A549 treated with DMSO at 1 μM for 4 hours (cell line): ENCODE results near the gene RGL4. TPM values are rescaled to one million over a fixed set of nuclear protein-coding genes. Genes with fewer than 3 reads are reported as not detected.

Experiments used
- total RNA-seq: library from RNA; stranded (reverse); fragments of 200-300 nt; extraction: Qiagen RNA extraction; gene quantifications from 5 replicates; pipeline ENCODE4 v1.2.3, GENCODE V29; 2022; ENCODE audit warnings: low read depth

RGL4 gene
- 0.04 TPM in 1 of 5 replicates, not detected in the others for total RNA-seq

DNA sequence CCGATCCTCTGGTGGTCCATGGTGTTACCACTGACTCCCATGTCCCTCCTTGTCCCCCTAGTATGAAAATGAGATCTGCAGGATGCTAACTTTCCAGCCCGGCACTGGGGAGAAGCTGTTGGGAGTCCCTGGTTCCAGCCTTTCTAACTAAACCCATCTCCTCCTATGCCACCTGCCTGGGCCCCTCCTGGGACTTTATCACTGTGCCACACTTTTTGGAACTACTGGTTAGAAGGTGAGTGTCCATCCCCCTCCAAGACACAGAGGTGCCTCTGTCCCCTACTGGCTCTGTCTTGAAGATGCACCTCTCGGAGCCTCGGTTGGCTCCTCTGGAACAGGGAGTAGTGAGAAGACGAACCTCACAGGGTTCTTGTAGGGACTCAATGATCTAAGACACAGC lies at the start of gene RGL4:
TSS of gene RGL4 (plus strand) at position 301 of the 400 bp plus-strand sequence. CDS start 1,018 bp downstream, outside the sequence.

Other genes starting within 250 kb of the RGL4 start
- not detected in 5 replicates for gene IGLL1, start 110.7 kb upstream of the RGL4 start, total RNA-seq
- gene DRICH1, start 58.7 kb upstream of the RGL4 start, total RNA-seq = 0.09 to 0.26 TPM (median 0.13 TPM) in 4 of 5 replicates, not detected in the other
- 0.99 to 1.3 TPM (median 1.2 TPM) in 5 replicates for gene ZNF70, start 60.1 kb downstream of the RGL4 start, total RNA-seq
- 0.51 to 0.87 TPM (median 0.64 TPM) in 5 replicates for gene VPREB3, start 63.4 kb downstream of the RGL4 start, total RNA-seq
- gene C22orf15, start 72.0 kb downstream of the RGL4 start, total RNA-seq = not detected in 5 replicates
- gene CHCHD10, start 77.0 kb downstream of the RGL4 start, total RNA-seq = 84.1 to 177 TPM (median 168 TPM) in 5 replicates
- gene MMP11, start 81.8 kb downstream of the RGL4 start, total RNA-seq = 0.11 to 0.23 TPM (median 0.14 TPM) in 5 replicates
- 47.3 to 58.2 TPM (median 50.3 TPM) in 5 replicates for gene SMARCB1, start 96.0 kb downstream of the RGL4 start, total RNA-seq
- gene DERL3, start 148.0 kb downstream of the RGL4 start, total RNA-seq = 0.43 to 0.69 TPM (median 0.47 TPM) in 5 replicates
- 8.7 to 10.0 TPM (median 9.7 TPM) in 5 replicates for gene SLC2A11, start 166.9 kb downstream of the RGL4 start, total RNA-seq
- 485 to 881 TPM (median 831 TPM) in 5 replicates for gene MIF, start 203.4 kb downstream of the RGL4 start, total RNA-seq